Activated T-cell treated with anti-CD3 and anti-CD28 coated beads, Interleukin-2, amount 50 U/mL, for 4 hours (primary cell): ENCODE data around the gene CDH4. TPM values are rescaled to one million over a fixed set of nuclear protein-coding genes. Genes with fewer than 3 reads are reported as not detected.

ENCODE experiments used
- ATAC-seq, 2 donors: fragments of 200-7000 bp; cut with Tn5 transposase; one replicate each; pipeline ENCODE4 v1.10.0; 2021
- DNase-seq: peaks from one replicate; pipeline ENCODE4 v3.0.0-alpha.2; 2020
- H3K27me3 Mint-ChIP-seq: one replicate; pipeline ENCODE4 v1.8.0; 2021; ENCODE audit warnings: low read depth, mixed read lengths
- H3K36me3 Mint-ChIP-seq: one replicate; pipeline ENCODE4 v1.8.0; 2022; ENCODE audit warnings: mixed read lengths; ENCODE audit not compliant: insufficient read depth
- H3K4me1 Mint-ChIP-seq: one replicate; pipeline ENCODE4 v1.8.0; 2021; ENCODE audit warnings: low read depth, mixed read lengths
- H3K4me3 Mint-ChIP-seq: one replicate; pipeline ENCODE4 v1.8.0; 2021; ENCODE audit warnings: mild to moderate bottlenecking, moderate library complexity, mixed read lengths
- H3K9me3 Mint-ChIP-seq: one replicate; pipeline ENCODE4 v1.8.0; 2021; ENCODE audit warnings: mixed read lengths
- total RNA-seq, 3 donors: library from RNA; stranded (reverse); gene quantifications; one replicate each; pipeline ENCODE4 v1.2.1, GENCODE V29; 2021

The CDH4 gene
- total RNA-seq, 3 donors from 2014 or later: 0.10 TPM; not detected in 2

GRCh38 chr20:61662226-61662967 lies 410.3 kb downstream of the CDH4 start:
- no peak for DNase-seq

GRCh38 chr20:61662968-61663331 lies 410.9 kb downstream of the CDH4 start:
- Mint-ChIP-seq H3K4me1 (no peaks in the 10 kb centered on the region), H3K27me3 (peaks cover 2% of the 10 kb centered on the region), H3K4me3 (no peak overlapping the region), H3K36me3 (no peaks in the 10 kb centered on the region), H3K9me3 (no peaks in the 10 kb centered on the region)
- DNase-seq: no peak
- no peak for ATAC-seq

More at GRCh38 chr20:61662226-61662967, 410.3 kb downstream of the CDH4 start:
- H3K4me3 Mint-ChIP-seq: no peak overlapping the region
- ATAC-seq: no peak
- H3K27me3 Mint-ChIP-seq: no peaks in the 10 kb centered on the region
- no peaks in the 10 kb centered on the region for H3K9me3 Mint-ChIP-seq
- H3K4me1 Mint-ChIP-seq: no peaks in the 10 kb centered on the region
- no peaks in the 10 kb centered on the region for H3K36me3 Mint-ChIP-seq

- H3K36me3 Mint-ChIP-seq: no peaks in the 10 kb centered on the region
- DNase-seq (no peak), ATAC-seq (no peak)
- no peaks in the 10 kb centered on the region for H3K4me1 Mint-ChIP-seq
- no peak overlapping the region for H3K4me3 Mint-ChIP-seq
- H3K9me3 Mint-ChIP-seq: no peaks in the 10 kb centered on the region
- peaks cover 5% of the 10 kb centered on the region for H3K27me3 Mint-ChIP-seq
These were observed 411.7 kb downstream of the CDH4 start for GRCh38 chr20:61663521-61664425.

- H3K4me3 Mint-ChIP-seq: no peak overlapping the region
- peaks cover 5% of the 10 kb centered on the region for H3K27me3 Mint-ChIP-seq
- no peak for ATAC-seq
- H3K9me3 Mint-ChIP-seq: no peaks in the 10 kb centered on the region
- H3K4me1 Mint-ChIP-seq: no peaks in the 10 kb centered on the region
- no peak for DNase-seq
- H3K36me3 Mint-ChIP-seq: no peaks in the 10 kb centered on the region
These were observed 412.7 kb downstream of the CDH4 start for GRCh38 chr20:61664556-61665320.

- DNase-seq (no peak), ATAC-seq (no peak)
- Mint-ChIP-seq H3K4me1 (no peaks in the 10 kb centered on the region), H3K9me3 (no peaks in the 10 kb centered on the region), H3K27me3 (peaks cover 5% of the 10 kb centered on the region), H3K4me3 (no peak overlapping the region), H3K36me3 (no peaks in the 10 kb centered on the region)
These were observed 413.7 kb downstream of the CDH4 start for GRCh38 chr20:61665528-61666470.

GRCh38 chr20:61666471-61666832 lies 414.4 kb downstream of the CDH4 start:
- Mint-ChIP-seq H3K9me3 (no peaks in the 10 kb centered on the region), H3K36me3 (no peaks in the 10 kb centered on the region), H3K4me3 (no peak overlapping the region), H3K27me3 (peaks cover 5% of the 10 kb centered on the region), H3K4me1 (no peaks in the 10 kb centered on the region)
- DNase-seq: no peak
- ATAC-seq: no peak

GRCh38 chr20:61667056-61667792 lies 415.2 kb downstream of the CDH4 start:
- H3K4me3 Mint-ChIP-seq: no peak overlapping the region
- H3K4me1 Mint-ChIP-seq: no peaks in the 10 kb centered on the region
- ATAC-seq: no peak
- H3K27me3 Mint-ChIP-seq: peaks cover 5% of the 10 kb centered on the region
- no peaks in the 10 kb centered on the region for H3K36me3 Mint-ChIP-seq
- DNase-seq: no peak
- H3K9me3 Mint-ChIP-seq: no peaks in the 10 kb centered on the region

GRCh38 chr20:61668065-61668650 lies 416.1 kb downstream of the CDH4 start:
- no peaks in the 10 kb centered on the region for H3K9me3 Mint-ChIP-seq
- no peak overlapping the region for H3K4me3 Mint-ChIP-seq
- no peaks in the 10 kb centered on the region for H3K36me3 Mint-ChIP-seq
- DNase-seq (no peak), ATAC-seq (no peak)
- H3K27me3 Mint-ChIP-seq: peaks cover 5% of the 10 kb centered on the region
- no peaks in the 10 kb centered on the region for H3K4me1 Mint-ChIP-seq

GRCh38 chr20:61668771-61669503 lies 416.9 kb downstream of the CDH4 start:
- DNase-seq: no peak

GRCh38 chr20:61670274-61670673 lies 418.2 kb downstream of the CDH4 start:
- Mint-ChIP-seq H3K9me3 (no peaks in the 10 kb centered on the region), H3K4me1 (no peaks in the 10 kb centered on the region), H3K4me3 (no peak overlapping the region), H3K36me3 (no peaks in the 10 kb centered on the region), H3K27me3 (peaks cover 5% of the 10 kb centered on the region)
- no peak for ATAC-seq
- no peak for DNase-seq

More at GRCh38 chr20:61668771-61669503, 416.9 kb downstream of the CDH4 start:
- Mint-ChIP-seq H3K4me1 (no peaks in the 10 kb centered on the region), H3K36me3 (no peaks in the 10 kb centered on the region), H3K4me3 (no peak overlapping the region), H3K27me3 (peaks cover 5% of the 10 kb centered on the region), H3K9me3 (no peaks in the 10 kb centered on the region)
- no peak for ATAC-seq

- Mint-ChIP-seq H3K9me3 (no peaks in the 10 kb centered on the region), H3K4me1 (no peaks in the 10 kb centered on the region), H3K36me3 (no peaks in the 10 kb centered on the region), H3K4me3 (no peak overlapping the region), H3K27me3 (peaks cover 5% of the 10 kb centered on the region)
- DNase-seq: no peak
- ATAC-seq: no peak
These were observed 419.5 kb downstream of the CDH4 start for GRCh38 chr20:61671559-61671958.

GRCh38 chr20:61673152-61673847 lies 421.2 kb downstream of the CDH4 start:
- DNase-seq: no peak
- Mint-ChIP-seq H3K36me3 (no peaks in the 10 kb centered on the region), H3K4me1 (no peaks in the 10 kb centered on the region), H3K27me3 (no peaks in the 10 kb centered on the region), H3K4me3 (no peak overlapping the region), H3K9me3 (peaks cover 3% of the 10 kb centered on the region)
- ATAC-seq: no peak
